GM23338 (cell line): ENCODE measurements around the gene GRAMD4. TPM values are rescaled to one million over a fixed set of nuclear protein-coding genes. Genes with fewer than 3 reads are reported as not detected.

ENCODE experiments used
- ATAC-seq: fragments of 200-7000 bp; cut with Tn5 transposase; 3 replicates; pipeline ENCODE4 v1.9.1; 2020
- DNase-seq: peaks from one replicate; pipeline ENCODE4 v3.0.0-alpha.2; 2015; ENCODE audit warnings: low spot score
- H2AFZ ChIP-seq: fragments of 200-600 bp; sonication (generic); 2 replicates; pipeline ENCODE4 v1.8.0; 2016; ENCODE audit warnings: antibody characterized with exemption, mild to moderate bottlenecking, moderate library complexity
- H3F3A ChIP-seq: fragments of 200-600 bp; sonication (generic); replicated peaks from 2 replicates; pipeline ENCODE4 v1.8.0; 2017; ENCODE audit warnings: antibody characterized with exemption, mixed run types, low read depth
- H3K27ac ChIP-seq: fragments of 200-600 bp; sonication (generic); 2 replicates; pipeline ENCODE4 v1.6.1; 2016; ENCODE audit warnings: low read depth
- H3K27me3 ChIP-seq: fragments of 200-600 bp; sonication (generic); 2 replicates; pipeline ENCODE4 v1.8.0; 2016; ENCODE audit warnings: mild to moderate bottlenecking, mixed run types, moderate library complexity; ENCODE audit not compliant: insufficient read depth
- H3K36me3 ChIP-seq: fragments of 200-600 bp; sonication (generic); 2 replicates; pipeline ENCODE4 v1.8.0; 2016; ENCODE audit warnings: mild to moderate bottlenecking; ENCODE audit not compliant: insufficient read depth
- H3K4me1 ChIP-seq: fragments of 200-600 bp; sonication (generic); 2 replicates; pipeline ENCODE4 v1.8.0; 2016; ENCODE audit warnings: mild to moderate bottlenecking, moderate library complexity; ENCODE audit not compliant: insufficient read depth
- H3K4me2 ChIP-seq: fragments of 200-600 bp; sonication (generic); 2 replicates; pipeline ENCODE4 v1.7.1; 2017; ENCODE audit warnings: mixed run types
- H3K4me3 ChIP-seq: fragments of 200-600 bp; sonication (generic); 2 replicates; pipeline ENCODE4 v1.6.1; 2016; ENCODE audit warnings: mixed run types
- H3K79me2 ChIP-seq: fragments of 200-600 bp; sonication (generic); replicated peaks from 2 replicates; pipeline ENCODE4 v1.8.0; 2017; ENCODE audit warnings: mild to moderate bottlenecking; ENCODE audit not compliant: insufficient read depth
- H3K9me2 ChIP-seq: fragments of 200-600 bp; sonication (generic); 2 replicates; pipeline ENCODE4 v1.8.0; 2017; ENCODE audit not compliant: insufficient read depth
- H4K20me1 ChIP-seq: fragments of 200-600 bp; sonication (generic); replicated peaks from 2 replicates; pipeline ENCODE4 v1.8.0; 2017; ENCODE audit warnings: mild to moderate bottlenecking; ENCODE audit not compliant: insufficient read depth
- H3K27ac Mint-ChIP-seq: 2 replicates; pipeline ENCODE4 v1.8.0; 2020; ENCODE audit warnings: inconsistent platforms, mild to moderate bottlenecking, moderate library complexity, mixed read lengths
- H3K27me3 Mint-ChIP-seq: 3 replicates; pipeline ENCODE4 v1.8.0; 2022; ENCODE audit warnings: low read depth, mild to moderate bottlenecking, moderate library complexity, mixed read lengths, inconsistent platforms; ENCODE audit not compliant: insufficient read depth, poor library complexity
- H3K36me3 Mint-ChIP-seq: 3 replicates; pipeline ENCODE4 v1.8.0; 2021; ENCODE audit warnings: low read depth, mild to moderate bottlenecking, inconsistent platforms, moderate library complexity, mixed read lengths
- H3K4me1 Mint-ChIP-seq: 3 replicates; pipeline ENCODE4 v1.8.0; 2020; ENCODE audit warnings: mild to moderate bottlenecking, inconsistent platforms, mixed read lengths
- H3K4me3 Mint-ChIP-seq: 3 replicates; pipeline ENCODE4 v1.8.0; 2021; ENCODE audit warnings: moderate library complexity, mild to moderate bottlenecking, inconsistent platforms, mixed read lengths
- H3K9me3 Mint-ChIP-seq: 3 replicates; pipeline ENCODE4 v1.8.0; 2020; ENCODE audit warnings: moderate library complexity, mild to moderate bottlenecking, inconsistent platforms, mixed read lengths
- CREB1 ChIP-seq: fragments of 250-450 bp; sonication (Bioruptor Pico); IDR thresholded peaks from 2 replicates; pipeline ENCODE4 v1.5.0; 2020; ENCODE audit warnings: low read depth, mild to moderate bottlenecking, moderate library complexity
- ETS1 ChIP-seq: IDR thresholded peaks from 2 replicates; pipeline ENCODE4 v1.6.1; 2016; ENCODE audit warnings: antibody characterized with exemption
- EZH2 ChIP-seq: fragments of 200-600 bp; sonication (generic); IDR thresholded peaks from one replicate; pipeline ENCODE4 v1.8.0; 2017; ENCODE audit warnings: antibody characterized with exemption, mild to moderate bottlenecking, low read depth; ENCODE audit not compliant: unreplicated experiment
- EZH2phosphoT487 ChIP-seq: fragments of 200-600 bp; sonication (generic); IDR thresholded peaks from one replicate; pipeline ENCODE4 v1.8.1; 2018; ENCODE audit warnings: antibody characterized with exemption; ENCODE audit not compliant: unreplicated experiment
- JUNB ChIP-seq: IDR thresholded peaks from one replicate; pipeline ENCODE4 v1.6.1; 2016; ENCODE audit warnings: antibody characterized with exemption; ENCODE audit not compliant: unreplicated experiment
- NANOG ChIP-seq: IDR thresholded peaks from 2 replicates; pipeline ENCODE4 v1.6.1; 2016; ENCODE audit warnings: antibody characterized with exemption, borderline replicate concordance
- POLR2AphosphoS5 ChIP-seq: IDR thresholded peaks from 2 replicates; pipeline ENCODE4 v1.6.1; 2016; ENCODE audit warnings: antibody characterized with exemption, low read depth
- REST ChIP-seq: IDR thresholded peaks from one replicate; pipeline ENCODE4 v1.6.1; 2018; ENCODE audit warnings: antibody characterized with exemption; ENCODE audit not compliant: unreplicated experiment
- STAT1 ChIP-seq: IDR thresholded peaks from one replicate; pipeline ENCODE4 v1.6.1; 2016; ENCODE audit warnings: antibody characterized with exemption; ENCODE audit not compliant: unreplicated experiment
- ZNF114 ChIP-seq: fragments of 250-450 bp; sonication (Bioruptor Pico); IDR thresholded peaks from 2 replicates; pipeline ENCODE4 v1.5.0; 2020; ENCODE audit warnings: mild to moderate bottlenecking, moderate library complexity
- ZNF331 ChIP-seq: fragments of 250-450 bp; sonication (Bioruptor Pico); IDR thresholded peaks from 2 replicates; pipeline ENCODE4 v1.5.0; 2020; ENCODE audit warnings: low read depth, mild to moderate bottlenecking, moderate library complexity
- polyA plus RNA-seq: library from polyadenylated mRNA; unstranded; fragments of >200 nt; fragmentation: Nextera tagmentation; extraction: Ambion mirVana; gene quantifications from 2 replicates; pipeline ENCODE4 v1.2.1, GENCODE V29; 2016
- total RNA-seq: library from RNA; depleted of rRNA; stranded (reverse); fragments of >200 nt; shearing (Covaris generic); gene quantifications from 2 replicates; pipeline ENCODE4 v1.2.3, GENCODE V29; 2014

Gene GRAMD4
- total and polyA plus RNA-seq, 2 experiments from 2014 or later, result 2.7 to 81.8 TPM

GRCh38 chr22:46638601-46639431 is 18.6 kb downstream of the GRAMD4 start (continued):
- no peak for TF ChIP-seq ETS1
- no peak for TF ChIP-seq STAT1
- TF ChIP-seq ZNF331 (CRISPR knock-in tag), result no peak
- TF ChIP-seq REST, result no peak
- no peak for TF ChIP-seq NANOG
- TF ChIP-seq ZNF114 (CRISPR knock-in tag), result no peak
- TF ChIP-seq EZH2phosphoT487, result no peak

- H2AFZ ChIP-seq, result no peak overlapping the region
- H3F3A ChIP-seq, result no peaks in the 10 kb centered on the region
- 0 out of 2 replicates have a peak, but pooled peaks cover 7% of the 10 kb centered on the region for H3K9me2 ChIP-seq
- peaks cover 16% of the 10 kb centered on the region; the same call in 2 of the 3 replicates for H3K4me1 Mint-ChIP-seq
- H3K4me1 ChIP-seq, result no peaks in the 10 kb centered on the region
- no peaks in the 10 kb centered on the region for H4K20me1 ChIP-seq
- no peak for DNase-seq
- H3K79me2 ChIP-seq, result no peaks in the 10 kb centered on the region
- no peak overlapping the region for H3K27ac Mint-ChIP-seq
- H3K27me3 ChIP-seq, result no peaks in the 10 kb centered on the region
- peaks cover 17% of the 10 kb centered on the region for H3K27me3 Mint-ChIP-seq
- no peak overlapping the region for H3K4me2 ChIP-seq
- H3K4me3 ChIP-seq, result no peak overlapping the region
- H3K36me3 ChIP-seq, result no peaks in the 10 kb centered on the region
- H3K4me3 Mint-ChIP-seq, result no peak overlapping the region
- no peaks in the 10 kb centered on the region; the same call in 2 of the 3 replicates for H3K9me3 Mint-ChIP-seq
- H3K27ac ChIP-seq, result no peak overlapping the region
- peaks cover 6% of the 10 kb centered on the region; the same call in 2 of the 3 replicates for H3K36me3 Mint-ChIP-seq
- no peak for ATAC-seq
- no peak for TF ChIP-seq STAT1
- no peak for TF ChIP-seq EZH2
- no peak for TF ChIP-seq ZNF331 (CRISPR knock-in tag)
- TF ChIP-seq CREB1 (CRISPR knock-in tag), result no peak
- TF ChIP-seq REST, result no peak
- TF ChIP-seq JUNB, result no peak
- no peak for TF ChIP-seq POLR2AphosphoS5
- no peak for TF ChIP-seq EZH2phosphoT487
Measured at GRCh38 chr22:46639843-46640242, 19.7 kb downstream of the GRAMD4 start.
